Fibroblast of lung (primary cell): Measurements from ENCODE around the gene WDR20. TPM values are rescaled to one million over a fixed set of nuclear protein-coding genes. Genes with fewer than 3 reads are reported as not detected.

Experiments used
- DNase-seq, 2 donors: peaks; one replicate each; pipeline versions ENCODE4 v3.0.0 to v3.0.0-alpha.2; 2010; ENCODE audit warnings: low read depth in 2 of 2
- H2AFZ ChIP-seq: 2 replicates; pipeline ENCODE4 v1.5.1; 2012; ENCODE audit warnings: low read length, control low read depth, inconsistent platforms
- H3K27ac ChIP-seq: 2 replicates; pipeline ENCODE4 v1.5.1; 2011; ENCODE audit warnings: low read length, control low read depth; ENCODE audit not compliant: insufficient read depth
- H3K27me3 ChIP-seq: 2 replicates; pipeline ENCODE4 v1.5.1; 2011; ENCODE audit warnings: mild to moderate bottlenecking, low read length; ENCODE audit not compliant: control insufficient read depth, insufficient read depth
- H3K36me3 ChIP-seq: 2 replicates; pipeline ENCODE4 v1.5.1; 2011; ENCODE audit warnings: low read length; ENCODE audit not compliant: control insufficient read depth, insufficient read depth
- H3K4me1 ChIP-seq: 2 replicates; pipeline ENCODE4 v1.5.1; 2011; ENCODE audit warnings: low read length; ENCODE audit not compliant: control insufficient read depth, insufficient read depth; ENCODE audit errors: extremely low read depth
- H3K4me2 ChIP-seq: 2 replicates; pipeline ENCODE4 v1.5.1; 2011; ENCODE audit warnings: low read length, control low read depth; ENCODE audit not compliant: insufficient read depth; ENCODE audit errors: extremely low read depth
- H3K4me3 ChIP-seq, 4 experiments: fragments of 200-600 bp in 1 of 4; sonication (generic) in 1 of 4; replicated peaks in 1 of 4; 2 replicates each; pipeline ENCODE4 v1.5.1; 2011 to 2016; ENCODE audit warnings: low read length in 4 of 4, low read depth in 3 of 4, mild to moderate bottlenecking in 3 of 4, control low read depth in 2 of 4, inconsistent platforms in 1 of 4, mixed read lengths in 1 of 4; ENCODE audit not compliant: insufficient read depth in 1 of 4; ENCODE audit errors: control extremely low read depth in 1 of 4
- H3K79me2 ChIP-seq: 2 replicates; pipeline ENCODE4 v1.5.1; 2012; ENCODE audit warnings: mild to moderate bottlenecking, low read length, inconsistent platforms; ENCODE audit not compliant: control insufficient read depth, insufficient read depth
- H3K9ac ChIP-seq: 2 replicates; pipeline ENCODE4 v1.5.1; 2011; ENCODE audit warnings: mild to moderate bottlenecking, low read length, control low read depth; ENCODE audit not compliant: insufficient read depth
- H3K9me3 ChIP-seq: 2 replicates; pipeline ENCODE4 v1.5.1; 2012; ENCODE audit warnings: low read depth, low read length; ENCODE audit not compliant: control insufficient read depth, insufficient read depth
- H4K20me1 ChIP-seq: 2 replicates; pipeline ENCODE4 v1.5.1; 2011; ENCODE audit warnings: low read length; ENCODE audit not compliant: control insufficient read depth, insufficient read depth; ENCODE audit errors: extremely low read depth
- CTCF ChIP-seq, 2 donors: IDR thresholded peaks in 1 of 2; conservative IDR thresholded peaks in 1 of 2; 1 replicate in 1 of 2; 2 replicates in 1 of 2; pipeline ENCODE4 v1.5.1; 2011 to 2012; ENCODE audit warnings: low read length in 2 of 2, control low read depth in 1 of 2, inconsistent platforms in 1 of 2, low read depth in 1 of 2, mild to moderate bottlenecking in 1 of 2
- EZH2 ChIP-seq: IDR thresholded peaks from 2 replicates; pipeline ENCODE4 v1.5.1; 2012; ENCODE audit warnings: low read length, control low read depth, mild to moderate bottlenecking; ENCODE audit errors: missing control alignments
- polyA plus RNA-seq, 2 donors: library from polyadenylated mRNA; depleted of rRNA in 1 of 2; stranded (reverse) in 1 of 2; unstranded in 1 of 2; fragments of >200 nt; gene quantifications; 2 replicates each; pipeline ENCODE4 v1.2.1, GENCODE V29; 2011 to 2012; ENCODE audit warnings: missing spikeins in 1 of 2
- total RNA-seq: library from RNA; depleted of rRNA; stranded (reverse); fragments of >200 nt; gene quantifications from 2 replicates; pipeline ENCODE4 v1.2.1, GENCODE V29; 2014

Gene WDR20
- total and polyA plus RNA-seq, 2 donors (not counting 1 experiment from before 2014, with no cell fraction given): 17.2 to 17.8 TPM

- no peak overlapping the region for H2AFZ ChIP-seq
- no peaks in the 10 kb centered on the region for H3K27me3 ChIP-seq
- no peaks in the 10 kb centered on the region for H3K4me1 ChIP-seq
- DNase-seq: peak in 1 of 2 donors; percentile 25
- H3K27ac ChIP-seq: no peak overlapping the region
- H3K9ac ChIP-seq: no peak overlapping the region
- H4K20me1 ChIP-seq: no peaks in the 10 kb centered on the region
- TF ChIP-seq CTCF (conservative IDR thresholded peaks at IDR 0.05 in 1 of 2, IDR thresholded peaks at IDR 0.05 in 1 of 2; ENCODE audit: low read depth in 1 of 2, low read length in 2 of 2) (no peak), EZH2 (no peak)
- no peak overlapping the region for H3K4me3 ChIP-seq
- H3K4me2 ChIP-seq: no peak overlapping the region
- H3K36me3 ChIP-seq: no peaks in the 10 kb centered on the region
- no peaks in the 10 kb centered on the region for H3K9me3 ChIP-seq
- no peaks in the 10 kb centered on the region for H3K79me2 ChIP-seq
These were observed 81.3 kb downstream of the WDR20 start for GRCh38 chr14:102221026-102221425.

- Histone ChIP-seq H3K79me2 (no peaks in the 10 kb centered on the region), H3K9ac (no peak overlapping the region), H3K27me3 (no peaks in the 10 kb centered on the region), H3K27ac (no peak overlapping the region), H2AFZ (no peak overlapping the region), H3K4me3 (no peak overlapping the region), H3K4me1 (no peaks in the 10 kb centered on the region), H3K36me3 (no peaks in the 10 kb centered on the region), H4K20me1 (no peaks in the 10 kb centered on the region), H3K4me2 (no peak overlapping the region), H3K9me3 (no peaks in the 10 kb centered on the region)
- no peak for TF ChIP-seq CTCF (conservative IDR thresholded peaks at IDR 0.05 in 1 of 2, IDR thresholded peaks at IDR 0.05 in 1 of 2; ENCODE audit: low read depth in 1 of 2, low read length in 2 of 2)
- TF ChIP-seq EZH2: no peak
- no peak for DNase-seq
These were observed 82.4 kb downstream of the WDR20 start for GRCh38 chr14:102222009-102222575.

- no peak for TF ChIP-seq CTCF (conservative IDR thresholded peaks at IDR 0.05 in 1 of 2, IDR thresholded peaks at IDR 0.05 in 1 of 2; ENCODE audit: low read depth in 1 of 2, low read length in 2 of 2)
- no peak for TF ChIP-seq EZH2
- no peaks in the 10 kb centered on the region for H3K36me3 ChIP-seq
- no peaks in the 10 kb centered on the region for H3K9me3 ChIP-seq
- no peak overlapping the region for H3K4me2 ChIP-seq
- H3K4me1 ChIP-seq: no peaks in the 10 kb centered on the region
- no peak overlapping the region for H3K27ac ChIP-seq
- no peaks in the 10 kb centered on the region for H3K79me2 ChIP-seq
- no peak overlapping the region for H2AFZ ChIP-seq
- no peak overlapping the region for H3K9ac ChIP-seq
- H3K27me3 ChIP-seq: no peaks in the 10 kb centered on the region
- DNase-seq: no peak
- H4K20me1 ChIP-seq: no peaks in the 10 kb centered on the region
- no peak overlapping the region for H3K4me3 ChIP-seq
These were observed 83.1 kb downstream of the WDR20 start for GRCh38 chr14:102222751-102223150.
